Astrocyte (in vitro differentiated cells and primary cell): ENCODE data around the gene HSPA8. TPM values are rescaled to one million over a fixed set of nuclear protein-coding genes. Genes with fewer than 3 reads are reported as not detected.

Source experiments
- DNase-seq: peaks from one replicate; pipeline ENCODE4 v3.0.0-alpha.2; 2010; ENCODE audit warnings: low read depth
- FAIRE-seq: peaks from 2 replicates; lab custom pipeline; 2011; peaks lifted over from hg19 to GRCh38; lab: Jason Lieb, UNC
- H2AFZ ChIP-seq: 2 replicates; pipeline ENCODE4 v1.6.0; 2012; ENCODE audit warnings: low read depth, low read length, inconsistent platforms
- H3K27ac ChIP-seq: 2 replicates; pipeline ENCODE4 v1.5.1; 2011; ENCODE audit warnings: low read depth, low read length, inconsistent platforms
- H3K27me3 ChIP-seq: 2 replicates; pipeline ENCODE4 v1.6.0; 2011; ENCODE audit warnings: low read length, inconsistent platforms; ENCODE audit not compliant: insufficient read depth
- H3K36me3 ChIP-seq: 2 replicates; pipeline ENCODE4 v1.5.1; 2011; ENCODE audit warnings: low read length, inconsistent platforms; ENCODE audit not compliant: insufficient read depth
- H3K4me1 ChIP-seq: 2 replicates; pipeline ENCODE4 v1.5.1; 2011; ENCODE audit warnings: low read length, inconsistent platforms; ENCODE audit not compliant: insufficient read depth
- H3K4me2 ChIP-seq: 2 replicates; pipeline ENCODE4 v1.6.0; 2012; ENCODE audit warnings: low read length, inconsistent platforms
- H3K4me3 ChIP-seq: 2 replicates; pipeline ENCODE4 v1.5.1; 2011; ENCODE audit warnings: low read depth, mild to moderate bottlenecking, low read length, inconsistent platforms; ENCODE audit not compliant: insufficient read depth
- H3K79me2 ChIP-seq: 2 replicates; pipeline ENCODE4 v1.6.0; 2012; ENCODE audit warnings: mild to moderate bottlenecking, low read length, inconsistent platforms; ENCODE audit not compliant: insufficient read depth
- H3K9ac ChIP-seq: 2 replicates; pipeline ENCODE4 v1.6.0; 2012; ENCODE audit warnings: mild to moderate bottlenecking, low read length, inconsistent platforms
- H3K9me3 ChIP-seq: 2 replicates; pipeline ENCODE4 v1.5.1; 2012; ENCODE audit warnings: low read depth, mild to moderate bottlenecking, low read length, inconsistent platforms; ENCODE audit not compliant: insufficient read depth
- H4K20me1 ChIP-seq: 2 replicates; pipeline ENCODE4 v1.6.0; 2012; ENCODE audit warnings: low read length, inconsistent platforms; ENCODE audit not compliant: insufficient read depth
- H3K27ac Mint-ChIP-seq: one replicate; pipeline ENCODE4 v1.8.0; 2021; ENCODE audit warnings: mild to moderate bottlenecking, mixed read lengths; ENCODE audit not compliant: unreplicated experiment
- H3K27me3 Mint-ChIP-seq: one replicate; pipeline ENCODE4 v1.8.0; 2021; ENCODE audit warnings: low read depth, mixed read lengths; ENCODE audit not compliant: unreplicated experiment
- H3K36me3 Mint-ChIP-seq: one replicate; pipeline ENCODE4 v1.8.0; 2021; ENCODE audit warnings: low read depth, mixed read lengths; ENCODE audit not compliant: unreplicated experiment
- H3K4me1 Mint-ChIP-seq: one replicate; pipeline ENCODE4 v1.8.0; 2021; ENCODE audit warnings: low read depth, mixed read lengths; ENCODE audit not compliant: unreplicated experiment
- H3K4me3 Mint-ChIP-seq: one replicate; pipeline ENCODE4 v1.8.0; 2021; ENCODE audit warnings: mild to moderate bottlenecking, moderate library complexity, mixed read lengths; ENCODE audit not compliant: unreplicated experiment
- H3K9me3 Mint-ChIP-seq: one replicate; pipeline ENCODE4 v1.8.0; 2021; ENCODE audit warnings: mild to moderate bottlenecking, mixed read lengths; ENCODE audit not compliant: unreplicated experiment
- EZH2 ChIP-seq: IDR thresholded peaks from 2 replicates; pipeline ENCODE4 v1.6.1; 2012; ENCODE audit warnings: mild to moderate bottlenecking, low read length, inconsistent platforms; ENCODE audit not compliant: insufficient read depth
- total RNA-seq: library from RNA; stranded (reverse); gene quantifications from 2 replicates; pipeline ENCODE4 v1.2.1, GENCODE V29; 2021
- TF ChIP-seq, protein P1 (sequence below): IDR thresholded peaks from 2 replicates; pipeline ENCODE4 v1.5.1; 2011; ENCODE audit warnings: low read depth, mild to moderate bottlenecking, inconsistent platforms, low read length, moderate library complexity; ENCODE audit not compliant: insufficient read depth

The HSPA8 gene
- total RNA-seq, 1 donor from 2014 or later, result 1,502 TPM

DNA sequence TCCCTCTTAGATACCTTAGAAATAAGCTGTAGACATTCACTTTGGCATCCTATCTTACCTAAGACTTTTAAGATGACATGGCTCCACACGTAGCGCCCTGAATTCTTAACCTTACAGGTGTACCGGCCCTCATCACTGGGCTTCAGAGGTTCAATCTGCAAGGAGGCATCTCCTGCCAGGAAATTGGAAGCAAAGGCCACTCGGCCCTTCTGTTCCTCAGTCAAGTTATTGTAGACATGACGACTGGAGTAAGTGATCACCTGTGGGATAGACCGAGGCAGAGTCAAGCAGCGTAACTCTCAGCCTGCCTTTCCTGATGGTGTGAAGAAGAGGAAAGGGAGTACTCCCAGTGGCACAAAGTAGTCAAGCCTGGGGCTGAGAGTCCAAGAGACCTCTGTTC, 22.5 kb upstream of the HSPA8 start:
- H3K27ac Mint-ChIP-seq, result peak overlapping the region; percentile 97
- peaks cover 9% of the 10 kb centered on the region for H3K36me3 ChIP-seq
- no peaks in the 10 kb centered on the region for H3K9me3 Mint-ChIP-seq
- no peaks in the 10 kb centered on the region for H3K9me3 ChIP-seq
- H3K9ac ChIP-seq, result no peak overlapping the region
- no peaks in the 10 kb centered on the region for H3K27me3 Mint-ChIP-seq
- no peak overlapping the region for H3K4me3 ChIP-seq
- peaks cover 9% of the 10 kb centered on the region for H3K4me1 ChIP-seq
- peak overlapping the region; percentile 77 for H3K27ac ChIP-seq
- no peak overlapping the region for H2AFZ ChIP-seq
- H3K27me3 ChIP-seq, result no peaks in the 10 kb centered on the region
- no peak for DNase-seq
- H3K79me2 ChIP-seq, result no peaks in the 10 kb centered on the region
- TF ChIP-seq, protein P1, sequence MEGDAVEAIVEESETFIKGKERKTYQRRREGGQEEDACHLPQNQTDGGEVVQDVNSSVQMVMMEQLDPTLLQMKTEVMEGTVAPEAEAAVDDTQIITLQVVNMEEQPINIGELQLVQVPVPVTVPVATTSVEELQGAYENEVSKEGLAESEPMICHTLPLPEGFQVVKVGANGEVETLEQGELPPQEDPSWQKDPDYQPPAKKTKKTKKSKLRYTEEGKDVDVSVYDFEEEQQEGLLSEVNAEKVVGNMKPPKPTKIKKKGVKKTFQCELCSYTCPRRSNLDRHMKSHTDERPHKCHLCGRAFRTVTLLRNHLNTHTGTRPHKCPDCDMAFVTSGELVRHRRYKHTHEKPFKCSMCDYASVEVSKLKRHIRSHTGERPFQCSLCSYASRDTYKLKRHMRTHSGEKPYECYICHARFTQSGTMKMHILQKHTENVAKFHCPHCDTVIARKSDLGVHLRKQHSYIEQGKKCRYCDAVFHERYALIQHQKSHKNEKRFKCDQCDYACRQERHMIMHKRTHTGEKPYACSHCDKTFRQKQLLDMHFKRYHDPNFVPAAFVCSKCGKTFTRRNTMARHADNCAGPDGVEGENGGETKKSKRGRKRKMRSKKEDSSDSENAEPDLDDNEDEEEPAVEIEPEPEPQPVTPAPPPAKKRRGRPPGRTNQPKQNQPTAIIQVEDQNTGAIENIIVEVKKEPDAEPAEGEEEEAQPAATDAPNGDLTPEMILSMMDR, result no peak
- TF ChIP-seq EZH2, result no peak
- H4K20me1 ChIP-seq, result no peaks in the 10 kb centered on the region
- H3K4me1 Mint-ChIP-seq, result peaks cover 8% of the 10 kb centered on the region
- FAIRE-seq, result no peak
- no peak overlapping the region for H3K4me3 Mint-ChIP-seq
- no peak overlapping the region for H3K4me2 ChIP-seq
- H3K36me3 Mint-ChIP-seq, result peaks cover 5% of the 10 kb centered on the region

DNA sequence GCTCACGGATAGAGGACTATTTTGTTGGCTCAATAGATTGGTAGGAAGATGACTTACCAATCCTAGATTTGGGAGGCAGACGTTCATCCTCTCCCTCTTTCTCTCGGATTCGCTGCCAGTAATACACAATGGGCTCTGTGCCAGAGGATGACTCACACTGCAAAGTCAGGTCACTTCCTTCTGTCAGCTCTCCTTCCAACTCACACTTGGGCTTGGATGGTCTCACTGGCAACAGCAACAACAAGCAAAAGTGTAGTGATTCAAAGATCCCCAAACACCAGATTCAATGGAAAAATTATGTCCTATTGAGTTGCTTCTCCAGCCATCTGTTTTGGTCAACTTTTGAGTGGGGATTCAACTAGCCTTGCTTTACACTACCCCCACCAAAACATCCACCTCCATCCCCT, 21.7 kb upstream of the HSPA8 start:
- no peaks in the 10 kb centered on the region for H4K20me1 ChIP-seq
- H3K27ac ChIP-seq, result peak overlapping the region; percentile 77
- no peaks in the 10 kb centered on the region for H3K79me2 ChIP-seq
- peak overlapping the region; percentile 9 for H3K9ac ChIP-seq
- H3K27me3 ChIP-seq, result no peaks in the 10 kb centered on the region
- Mint-ChIP-seq H3K27ac (peak overlapping the region; percentile 97), H3K4me1 (peaks cover 8% of the 10 kb centered on the region), H3K27me3 (no peaks in the 10 kb centered on the region), H3K9me3 (no peaks in the 10 kb centered on the region), H3K36me3 (peaks cover 5% of the 10 kb centered on the region), H3K4me3 (no peak overlapping the region)
- H2AFZ ChIP-seq, result no peak overlapping the region
- H3K4me1 ChIP-seq, result peaks cover 9% of the 10 kb centered on the region
- H3K9me3 ChIP-seq, result no peaks in the 10 kb centered on the region
- DNase-seq, result peak; percentile 95
- peak; percentile 99 for FAIRE-seq
- TF ChIP-seq EZH2, result no peak
- TF ChIP-seq, protein P1, result no peak
- H3K4me2 ChIP-seq, result peak overlapping the region; percentile 40
- no peak overlapping the region for H3K4me3 ChIP-seq
- H3K36me3 ChIP-seq, result peaks cover 9% of the 10 kb centered on the region

DNA sequence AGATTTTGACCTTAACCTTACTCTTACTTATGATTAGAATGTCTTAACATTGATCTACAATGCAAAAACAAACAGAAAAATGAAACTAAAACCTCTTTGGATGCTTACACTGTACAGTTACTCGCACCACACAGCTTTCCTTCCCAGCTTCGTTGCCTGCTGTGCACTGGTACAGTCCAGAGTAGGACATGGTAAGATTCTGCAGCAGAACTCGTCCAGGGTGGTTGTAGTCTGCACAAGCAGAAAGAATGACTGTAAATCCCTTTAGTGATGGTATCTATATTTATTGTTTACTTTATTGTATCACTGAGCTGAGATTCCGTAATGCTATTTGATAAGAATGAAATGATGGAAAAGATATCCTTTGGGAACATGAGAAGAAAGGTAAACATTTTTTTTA, 21.0 kb upstream of the HSPA8 start:
- Histone ChIP-seq H3K79me2 (no peaks in the 10 kb centered on the region), H3K27me3 (no peaks in the 10 kb centered on the region), H2AFZ (no peak overlapping the region), H3K9ac (no peak overlapping the region), H3K9me3 (no peaks in the 10 kb centered on the region), H4K20me1 (no peaks in the 10 kb centered on the region), H3K27ac (peak overlapping the region; percentile 77), H3K4me3 (no peak overlapping the region), H3K4me2 (no peak overlapping the region), H3K36me3 (peaks cover 9% of the 10 kb centered on the region), H3K4me1 (peaks cover 9% of the 10 kb centered on the region)
- DNase-seq (no peak), FAIRE-seq (no peak)
- Mint-ChIP-seq H3K4me3 (no peak overlapping the region), H3K9me3 (no peaks in the 10 kb centered on the region), H3K27ac (peak overlapping the region; percentile 97), H3K36me3 (peaks cover 5% of the 10 kb centered on the region), H3K27me3 (no peaks in the 10 kb centered on the region), H3K4me1 (peaks cover 8% of the 10 kb centered on the region)
- TF ChIP-seq EZH2, result no peak
- TF ChIP-seq, protein P1, result no peak
